Activated CD8-positive, alpha-beta memory T cell treated with anti-CD3 and anti-CD28 coated beads, Interleukin-2, amount 50 U/mL, for 1 hour (primary cell): ENCODE data around the gene KRTAP10-6.
"Not testable (repeated sequence)": the region's sequence is repeated elsewhere in the genome, so short reads cannot be mapped to it uniquely, and the experiment has no call there.

Source experiments
- DNase-seq: peaks from one replicate; pipeline ENCODE4 v3.0.0-alpha.2; 2020; ENCODE audit errors: extremely low read depth

KRTAP10-6 gene

DNA sequence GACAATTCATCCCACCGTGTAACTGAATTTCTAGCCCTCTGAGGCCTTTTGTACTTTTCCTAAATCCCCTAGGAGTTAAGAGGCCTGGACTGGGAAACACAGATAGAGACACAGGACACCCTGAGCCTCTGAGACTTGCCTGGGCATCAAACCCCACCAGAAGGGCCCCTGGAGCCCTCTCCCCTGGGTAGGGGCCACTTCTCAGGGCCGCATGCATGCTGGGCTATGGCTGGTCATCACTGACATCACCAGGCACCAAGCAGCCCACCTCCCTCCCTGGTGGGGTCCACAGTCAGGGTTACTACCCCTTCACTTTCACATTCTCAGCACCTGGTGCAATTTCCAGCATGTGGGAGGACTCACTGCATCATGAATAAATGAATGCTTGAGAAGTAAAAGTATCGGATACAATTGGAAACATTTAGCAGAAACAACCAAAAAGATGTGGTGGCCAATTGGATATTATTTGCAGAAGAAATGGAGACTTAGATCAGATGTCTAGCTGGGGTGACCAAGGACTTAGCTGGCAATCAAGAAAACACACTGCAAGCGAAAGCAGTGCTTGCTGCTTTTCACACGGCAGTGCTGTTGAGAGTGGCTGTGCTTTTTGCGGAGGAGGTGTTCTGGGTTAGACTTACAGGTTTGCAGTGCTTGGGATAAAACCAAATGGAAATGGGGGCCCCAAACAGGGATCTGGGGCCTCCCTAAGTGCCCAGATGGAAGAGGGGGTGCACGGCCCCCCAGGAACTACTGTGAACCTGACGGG lies 7.1 kb upstream of the KRTAP10-6 start:
- DNase-seq: no peak

DNA sequence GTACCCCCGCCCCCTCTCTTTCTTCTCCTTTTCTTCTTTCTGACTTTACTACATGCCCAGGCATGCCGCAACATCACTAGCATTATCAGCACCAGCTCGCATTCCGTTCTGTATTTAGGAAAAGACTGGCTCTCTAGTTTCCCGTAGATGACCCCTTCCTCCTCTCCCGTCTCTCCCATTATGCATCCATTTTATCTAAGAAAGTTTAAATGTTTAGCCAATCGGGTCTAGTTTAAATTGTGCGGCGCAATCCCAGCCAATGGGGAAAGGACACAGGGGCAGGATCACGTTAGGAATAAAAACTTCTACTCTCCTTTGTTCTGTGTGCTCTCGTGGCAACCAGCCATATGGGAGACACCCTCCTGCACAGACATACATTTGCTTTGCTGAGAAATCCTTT lies 5.8 kb upstream of the KRTAP10-6 start:
- DNase-seq: no peak

GRCh38 chr21:44596068-44596725 lies 3.9 kb upstream of the KRTAP10-6 start:
- DNase-seq: no peak

GRCh38 chr21:44595524-44595923 lies 3.2 kb upstream of the KRTAP10-6 start:
- DNase-seq: no peak

DNA sequence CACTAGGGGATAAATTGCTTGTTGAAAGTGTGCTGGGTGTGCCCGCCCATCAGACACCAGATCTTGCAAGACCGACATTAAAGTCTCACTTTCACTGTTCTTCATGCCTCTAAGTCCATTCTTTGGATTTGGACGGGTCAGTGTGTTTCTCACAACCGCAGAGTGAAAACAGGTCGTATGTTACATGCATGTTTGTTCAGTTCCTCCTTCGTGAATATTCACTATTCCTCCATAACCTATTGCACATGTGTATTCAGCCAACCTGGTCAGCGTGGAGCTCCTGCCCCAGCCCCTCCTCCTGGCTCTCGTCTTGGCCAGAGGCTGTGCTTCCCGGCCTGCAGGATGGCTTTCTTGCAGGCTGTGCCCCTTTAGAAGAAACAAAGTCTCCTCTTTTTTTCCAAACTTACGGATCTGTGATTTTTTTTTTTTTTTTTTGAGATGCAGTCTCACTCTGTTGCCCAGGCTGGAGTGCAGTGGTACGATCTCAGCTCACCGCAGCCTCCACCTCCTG lies 2.2 kb upstream of the KRTAP10-6 start:
- DNase-seq: no peak

DNA sequence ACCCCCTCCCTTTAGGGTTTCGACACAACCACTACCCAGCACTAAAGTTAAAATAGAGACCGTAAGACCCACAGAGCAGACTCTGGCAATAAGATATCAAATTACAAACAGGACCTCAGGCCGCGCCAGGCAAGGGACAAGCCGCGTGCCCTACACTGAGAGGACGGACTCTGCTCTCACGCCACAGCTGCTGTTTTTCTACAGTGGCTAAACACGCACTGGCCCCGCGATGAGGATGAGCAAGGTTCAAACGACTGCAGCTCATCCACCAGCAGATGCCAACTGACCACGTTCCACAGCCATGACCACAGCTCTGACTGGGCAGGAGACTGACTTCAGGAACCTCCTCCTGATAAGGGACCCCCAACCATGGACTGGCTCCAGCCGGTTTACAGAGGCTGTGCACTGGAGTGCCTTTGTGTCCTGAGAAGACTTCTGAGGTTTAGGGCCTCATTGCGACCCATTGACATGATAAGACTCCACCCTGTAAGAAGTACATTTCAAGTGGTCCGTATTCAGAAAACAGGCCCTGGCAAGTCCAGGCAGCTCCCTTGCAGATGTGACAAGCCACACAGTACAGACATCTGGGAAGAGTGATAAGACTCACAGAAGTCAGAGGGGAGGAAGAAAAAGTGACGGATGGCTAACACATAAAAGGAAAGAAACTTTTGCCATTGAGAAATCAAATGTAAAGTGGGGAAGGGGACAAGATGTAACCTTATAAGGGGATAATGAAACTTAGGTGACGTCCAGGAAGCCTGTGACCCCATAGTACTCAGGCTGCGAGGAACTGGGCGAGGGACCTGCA lies 1.5 kb upstream of the KRTAP10-6 start:
- no peak for DNase-seq

DNA sequence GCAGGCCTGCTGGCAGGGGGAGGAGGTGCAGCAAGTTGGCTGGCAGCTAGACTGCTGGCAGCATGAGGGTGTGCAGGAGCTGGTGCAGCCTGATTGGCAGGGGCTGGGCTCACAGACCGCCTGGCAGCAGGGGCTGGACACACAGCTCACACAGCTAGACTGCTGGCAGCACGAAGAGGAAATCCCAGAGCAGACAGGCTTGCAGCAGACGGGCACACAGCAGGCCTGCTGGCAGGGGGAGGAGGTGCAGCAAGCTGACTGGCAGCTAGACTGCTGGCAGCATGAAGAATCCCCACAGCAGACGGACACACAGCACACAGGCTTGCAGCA lies 539 bp downstream of the KRTAP10-6 start:
- DNase-seq: not testable (repeated sequence)

GRCh38 chr21:44590897-44591800 lies 1.2 kb downstream of the KRTAP10-6 start:
- not testable (repeated sequence) for DNase-seq

DNA sequence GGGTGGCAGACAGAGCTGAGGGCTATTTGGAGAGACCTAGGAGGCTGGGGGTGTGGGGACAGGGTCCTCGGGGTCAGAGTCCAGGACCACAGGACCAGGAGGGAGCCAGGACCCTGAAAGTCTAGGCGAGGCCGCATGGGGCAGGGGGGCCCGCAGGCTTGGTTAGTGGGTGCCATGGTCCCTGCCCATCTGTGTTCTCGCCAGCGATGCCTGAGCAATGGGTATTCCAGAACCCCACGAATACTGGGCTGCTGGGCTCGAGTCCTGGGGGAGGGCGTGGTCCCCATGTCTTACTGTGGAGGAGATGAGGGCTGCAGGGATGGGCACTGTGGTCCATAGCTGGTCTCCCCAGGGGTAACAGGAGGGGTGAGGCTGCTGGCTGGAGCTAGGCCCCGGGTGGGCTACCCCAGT lies 2.0 kb downstream of the KRTAP10-6 start:
- no peak for DNase-seq

DNA sequence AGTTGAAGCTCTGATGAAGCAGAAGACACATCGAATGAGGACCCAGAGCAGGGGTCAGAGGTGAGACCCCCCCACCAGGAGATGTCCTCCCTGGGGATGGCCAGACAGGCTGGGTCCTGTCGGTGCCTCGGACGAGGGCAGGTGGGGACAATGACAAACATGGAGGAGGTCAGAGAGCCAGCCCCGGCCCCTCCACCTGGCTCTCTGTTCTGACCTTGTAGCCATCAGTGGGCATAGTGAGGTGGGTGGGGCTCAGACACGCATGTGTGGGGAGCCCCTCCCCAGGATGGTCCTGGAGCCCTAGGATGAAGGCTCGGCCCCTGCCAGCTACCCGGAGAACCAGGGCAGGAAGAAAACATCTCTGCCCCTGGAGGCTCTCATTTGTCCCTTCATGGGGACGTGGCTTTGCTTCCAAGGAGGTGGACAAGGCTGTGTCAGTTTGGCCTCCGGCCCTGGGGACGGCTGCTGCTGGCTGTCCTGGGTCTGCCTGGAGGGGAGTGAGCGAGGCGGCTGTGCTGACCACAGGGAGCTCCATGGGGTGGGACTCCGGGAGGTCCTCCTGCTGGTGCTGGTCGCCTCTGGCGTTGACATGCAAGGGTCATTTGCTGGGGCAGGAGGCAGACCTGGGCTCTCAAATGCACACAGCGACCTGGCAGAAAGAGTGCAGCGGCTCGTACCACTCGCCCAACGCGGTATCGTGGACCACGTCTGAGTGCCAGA lies 2.6 kb downstream of the KRTAP10-6 start:
- DNase-seq: no peak

DNA sequence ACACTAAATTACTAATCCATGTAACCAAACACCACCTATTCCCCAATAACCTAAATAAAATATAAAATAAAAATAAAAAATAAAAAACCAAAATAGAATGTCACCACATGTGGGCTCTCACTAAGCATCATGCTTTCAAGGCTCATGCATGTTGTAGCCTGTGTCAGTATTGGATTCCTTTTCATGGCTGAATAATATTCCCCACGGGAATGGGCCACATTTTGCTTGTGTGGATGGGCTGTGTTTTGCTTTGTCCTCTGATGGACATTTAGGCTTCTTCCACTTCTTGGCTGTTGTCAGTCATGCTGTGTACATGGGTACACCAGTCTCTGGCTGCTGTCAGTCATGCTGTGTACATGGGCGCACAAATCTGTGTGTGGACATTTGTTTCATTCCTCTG lies 3.2 kb downstream of the KRTAP10-6 start:
- no peak for DNase-seq

DNA sequence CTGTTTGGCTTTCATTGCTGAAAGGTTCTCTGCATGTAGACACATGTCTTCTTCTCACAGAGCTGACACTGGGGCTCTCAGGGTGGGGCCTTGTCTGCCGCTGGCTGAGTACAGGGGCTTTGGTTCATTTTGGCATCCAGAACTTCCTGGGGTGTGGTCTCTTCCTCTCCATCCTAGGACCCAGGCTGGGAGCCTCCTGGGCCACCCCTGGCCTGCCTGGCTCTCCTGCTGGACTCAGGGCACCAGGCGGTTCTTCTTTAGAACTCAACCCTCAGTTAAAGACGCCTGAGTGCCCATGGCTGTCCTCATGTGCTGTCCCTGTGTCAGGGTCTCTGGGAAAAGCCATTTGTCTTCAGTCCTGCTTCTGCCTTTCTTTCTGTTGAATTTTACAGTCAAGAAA lies 6.4 kb downstream of the KRTAP10-6 start:
- DNase-seq: no peak

GRCh38 chr21:44583800-44584147 lies 8.5 kb downstream of the KRTAP10-6 start:
- DNase-seq: no peak

- DNase-seq: no peak
Measured at GRCh38 chr21:44583089-44583799, 9.1 kb downstream of the KRTAP10-6 start.

GRCh38 chr21:44582055-44582454 lies 10.2 kb downstream of the KRTAP10-6 start:
- no peak for DNase-seq

DNA sequence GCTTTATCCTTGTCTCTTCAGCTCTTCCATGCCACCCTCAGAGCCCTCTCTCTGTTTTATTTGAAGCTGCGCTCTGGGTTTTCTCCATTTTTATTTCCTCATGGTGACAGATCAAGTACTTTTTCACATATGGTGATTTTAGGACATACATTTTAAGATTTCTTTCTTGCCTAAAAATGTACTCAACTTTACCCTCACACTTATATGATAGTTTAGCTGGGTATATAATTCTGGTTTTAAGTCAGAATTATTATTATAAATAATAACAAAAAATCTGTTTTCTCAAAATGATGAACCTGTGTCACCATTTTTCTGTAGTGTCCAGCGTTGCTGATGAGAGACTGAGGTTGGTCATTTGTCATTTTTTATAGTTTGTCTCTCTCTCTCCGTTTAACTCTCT lies 11.1 kb downstream of the KRTAP10-6 start:
- no peak for DNase-seq

GRCh38 chr21:44580231-44580821 lies 12.0 kb downstream of the KRTAP10-6 start, which contains the start of gene KRTAP10-5:
KRTAP10-5 (minus strand) TSS chr21:44580604; CDS start chr21:44580578, 26 bp downstream.
- not testable (repeated sequence) for DNase-seq

GRCh38 chr21:44579833-44580144 lies 12.5 kb downstream of the KRTAP10-6 start:
- DNase-seq: no peak

DNA sequence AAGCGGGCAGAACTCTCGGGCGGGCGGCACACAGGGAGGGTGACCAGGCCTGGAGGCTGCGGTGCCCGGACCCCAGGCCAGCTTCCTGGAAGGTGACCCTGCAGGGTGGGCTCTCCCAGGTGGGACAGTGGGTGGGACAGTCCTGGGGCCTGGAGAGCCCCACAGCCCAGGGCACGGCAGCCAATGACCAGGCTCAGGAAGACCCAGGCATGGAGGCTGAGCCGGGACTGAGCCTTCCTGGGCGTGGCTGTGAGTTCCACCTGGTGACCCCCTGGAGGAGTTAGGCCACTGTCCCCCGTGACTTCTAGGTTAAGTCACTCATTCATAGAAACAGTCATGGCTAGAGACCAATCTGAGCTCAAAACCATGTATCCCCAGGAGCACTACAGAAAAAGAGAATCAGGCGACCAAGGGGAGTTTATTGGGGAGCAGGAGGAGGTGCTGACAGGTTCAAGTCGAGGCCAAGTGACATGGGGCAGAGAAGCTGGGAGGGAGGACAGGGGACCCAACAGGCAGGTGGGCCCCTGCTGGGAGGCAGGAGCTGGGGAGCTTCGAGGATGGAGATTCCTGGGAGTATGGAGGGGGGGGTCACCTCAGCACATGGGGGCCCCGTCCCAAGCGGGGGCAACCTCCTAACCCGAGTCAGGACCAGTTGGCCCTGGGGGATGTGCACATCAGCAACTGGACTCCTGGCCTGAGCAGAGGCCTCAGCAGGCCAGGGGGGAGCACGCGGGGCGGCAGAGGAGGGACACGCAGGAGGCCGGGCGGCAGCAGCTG lies 13.1 kb downstream of the KRTAP10-6 start:
- DNase-seq: no peak
